Raji (cell line): Measurements from ENCODE around the gene KCNQ1.

ENCODE experiments used
- POLR2A ChIP-seq: IDR thresholded peaks from 2 replicates; pipeline ENCODE4 v1.6.1; 2011; ENCODE audit warnings: low read depth, low read length, control low read depth; ENCODE audit not compliant: insufficient read depth

Gene KCNQ1

GRCh38 chr11:2452321-2453012, 7.7 kb downstream of the KCNQ1 start:
- TF ChIP-seq POLR2A = no peak

DNA sequence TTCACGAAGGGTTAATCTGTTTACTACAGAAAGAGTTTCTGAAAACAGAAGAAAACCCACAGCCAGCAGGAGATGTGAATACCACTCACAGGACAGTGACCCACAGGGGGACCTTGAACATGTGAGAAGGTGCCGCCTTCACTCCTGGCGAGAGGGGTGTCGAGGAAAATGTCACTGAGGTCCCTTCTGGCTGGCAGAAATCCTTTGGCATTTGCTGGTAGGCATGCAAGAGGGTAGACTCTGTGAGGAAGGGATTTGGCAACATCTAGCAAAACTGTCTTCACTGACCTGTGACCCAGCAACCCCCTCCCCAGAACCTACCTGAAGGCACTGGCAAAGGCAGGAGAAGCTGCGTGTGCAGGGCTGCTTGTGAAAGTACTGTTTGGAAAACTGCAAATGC, 8.6 kb downstream of the KCNQ1 start:
- no peak for TF ChIP-seq POLR2A

DNA sequence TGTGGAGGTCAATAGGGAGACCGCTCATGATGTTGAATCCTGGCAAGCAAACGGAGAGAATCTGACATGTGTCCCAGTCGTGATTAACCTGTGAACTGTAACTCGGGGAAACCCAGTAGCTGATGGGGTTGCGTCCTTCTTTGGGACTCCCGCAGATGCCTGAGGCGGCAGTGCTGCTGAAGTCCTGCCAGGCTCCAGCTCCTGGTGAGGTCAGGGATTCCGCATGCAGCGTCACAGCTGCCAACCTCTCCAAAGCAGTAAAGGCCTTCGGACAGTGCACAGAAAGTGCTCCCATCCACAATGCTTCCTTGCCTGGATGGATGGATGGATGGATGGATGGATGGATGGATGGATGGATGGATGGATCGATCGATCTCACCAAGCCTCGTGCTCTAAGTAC, 13.5 kb downstream of the KCNQ1 start:
- TF ChIP-seq POLR2A = no peak

GRCh38 chr11:2459016-2459725, 14.4 kb downstream of the KCNQ1 start:
- TF ChIP-seq POLR2A = no peak

DNA sequence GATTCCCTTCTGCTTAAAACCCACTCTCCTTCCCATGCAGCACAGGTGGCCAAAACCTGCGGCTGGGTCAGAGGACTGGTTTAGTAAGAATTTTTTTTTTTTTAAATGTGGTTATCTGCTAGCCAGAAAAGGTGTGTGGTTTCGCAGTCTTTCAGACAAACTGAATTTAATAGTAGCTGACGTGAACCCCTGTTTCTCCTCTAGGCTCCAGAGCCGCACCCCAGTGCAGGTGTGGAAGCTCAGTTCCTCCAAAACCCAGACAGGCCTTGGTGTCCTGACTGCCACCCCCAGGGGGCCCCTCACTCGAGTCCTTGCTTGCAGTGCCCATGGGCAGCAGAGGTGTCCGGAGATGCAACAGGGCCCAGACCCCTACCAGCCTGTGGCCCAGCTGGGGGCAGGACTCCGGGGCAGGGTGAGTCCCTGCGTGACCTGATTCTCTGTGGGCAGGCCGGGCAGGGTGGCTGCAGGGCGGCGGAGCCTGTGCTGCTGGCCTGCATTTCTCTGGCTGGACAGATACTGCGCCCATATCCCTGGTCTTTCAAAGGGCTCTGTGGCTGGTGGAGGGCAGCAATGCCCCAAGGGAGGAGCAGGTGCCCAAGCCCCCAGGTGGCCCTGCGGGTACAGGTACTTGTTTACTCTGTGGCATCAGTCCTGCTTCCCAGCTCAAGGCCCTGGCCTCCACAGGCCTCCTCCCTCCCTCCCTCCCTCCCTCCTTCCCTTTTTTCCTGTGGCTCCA, 15.2 kb downstream of the KCNQ1 start:
- TF ChIP-seq POLR2A = no peak

DNA sequence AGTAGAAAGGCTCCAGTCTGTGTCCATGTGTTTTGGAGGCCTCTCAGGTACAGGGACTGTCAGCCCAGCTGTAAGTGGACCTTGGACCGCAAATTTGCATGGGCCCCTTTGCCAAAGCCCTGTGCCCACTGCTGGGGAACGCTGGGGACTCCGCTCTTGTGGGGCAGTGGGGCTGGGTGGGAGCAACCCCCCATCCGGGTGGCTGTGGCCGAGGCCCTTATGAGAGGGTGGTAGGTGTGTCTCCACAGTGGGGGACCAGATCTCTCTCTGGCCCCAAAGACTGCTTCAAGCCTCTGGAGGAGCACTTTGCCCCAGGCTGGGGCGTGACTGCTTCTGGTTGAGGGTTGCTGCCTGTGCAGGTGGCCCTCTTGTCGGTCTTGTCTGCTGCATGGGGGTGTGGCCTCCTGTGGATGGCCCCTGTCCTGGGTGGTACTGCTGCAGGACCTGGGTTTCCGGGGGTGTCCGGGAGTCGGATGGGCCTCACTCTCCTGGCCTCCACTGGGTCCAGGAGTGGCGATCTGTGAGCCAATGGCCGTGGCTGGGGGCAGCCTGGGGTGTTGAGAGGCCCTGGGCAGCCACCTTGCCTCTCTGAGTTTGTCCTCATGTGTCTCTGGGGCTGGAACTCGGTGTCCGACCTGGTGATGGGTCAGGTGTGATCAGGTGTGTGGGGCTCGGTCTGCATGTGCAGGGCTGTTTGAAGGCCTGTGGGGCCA, 15.9 kb downstream of the KCNQ1 start:
- TF ChIP-seq POLR2A = no peak

GRCh38 chr11:2461253-2461955, 16.6 kb downstream of the KCNQ1 start:
- no peak for TF ChIP-seq POLR2A

DNA sequence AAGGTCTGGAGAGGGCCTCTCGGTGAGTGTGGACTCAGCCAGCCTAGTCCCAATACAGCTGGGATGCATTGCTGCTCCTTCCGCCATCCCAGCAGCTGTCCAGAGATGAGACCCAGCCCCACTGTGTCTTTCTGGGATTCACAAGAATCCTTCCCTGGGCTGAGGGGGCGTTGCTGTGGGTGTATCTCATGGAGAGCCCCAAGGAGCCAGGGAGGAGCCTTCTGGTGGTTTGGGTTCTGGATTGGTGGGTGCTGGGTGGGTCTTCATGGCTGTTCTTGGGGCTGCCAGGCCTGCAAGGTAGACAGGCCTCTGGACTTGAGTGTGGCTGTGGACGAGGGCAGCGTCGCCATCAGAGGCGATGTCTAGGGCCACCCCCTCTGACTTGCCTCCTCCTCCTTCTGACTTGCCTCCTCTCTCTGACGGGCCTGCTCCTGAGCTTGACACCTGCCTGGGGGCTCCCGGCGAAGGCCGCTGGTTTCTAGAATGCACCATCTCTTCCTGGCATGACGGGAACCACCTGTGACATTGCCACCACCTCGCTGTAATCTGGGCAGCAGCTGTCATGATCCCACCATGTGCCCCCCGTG, 17.2 kb downstream of the KCNQ1 start:
- no peak for TF ChIP-seq POLR2A

DNA sequence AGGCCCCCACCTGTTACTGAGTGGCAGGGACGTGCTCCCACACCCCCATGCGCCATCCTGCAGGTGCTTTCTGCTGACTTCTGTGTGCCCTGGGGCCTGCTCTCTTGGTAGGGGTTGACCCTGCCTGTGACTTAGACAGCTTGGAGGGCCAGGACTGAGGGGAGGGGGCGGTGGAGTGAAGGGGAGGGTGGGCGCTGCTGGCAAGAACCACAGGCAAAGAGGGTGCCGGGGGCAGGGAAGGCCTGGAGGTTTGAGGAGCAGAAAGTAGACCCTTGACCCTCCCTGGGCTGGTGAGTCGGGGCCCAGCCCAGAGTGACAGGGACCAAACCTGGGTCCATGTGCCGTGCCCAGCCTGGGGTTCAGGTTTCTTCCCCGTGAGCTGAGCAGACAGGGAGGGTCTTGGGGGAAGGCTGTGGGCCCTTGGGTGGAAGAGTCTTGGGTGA, 17.8 kb downstream of the KCNQ1 start:
- TF ChIP-seq POLR2A = no peak

DNA sequence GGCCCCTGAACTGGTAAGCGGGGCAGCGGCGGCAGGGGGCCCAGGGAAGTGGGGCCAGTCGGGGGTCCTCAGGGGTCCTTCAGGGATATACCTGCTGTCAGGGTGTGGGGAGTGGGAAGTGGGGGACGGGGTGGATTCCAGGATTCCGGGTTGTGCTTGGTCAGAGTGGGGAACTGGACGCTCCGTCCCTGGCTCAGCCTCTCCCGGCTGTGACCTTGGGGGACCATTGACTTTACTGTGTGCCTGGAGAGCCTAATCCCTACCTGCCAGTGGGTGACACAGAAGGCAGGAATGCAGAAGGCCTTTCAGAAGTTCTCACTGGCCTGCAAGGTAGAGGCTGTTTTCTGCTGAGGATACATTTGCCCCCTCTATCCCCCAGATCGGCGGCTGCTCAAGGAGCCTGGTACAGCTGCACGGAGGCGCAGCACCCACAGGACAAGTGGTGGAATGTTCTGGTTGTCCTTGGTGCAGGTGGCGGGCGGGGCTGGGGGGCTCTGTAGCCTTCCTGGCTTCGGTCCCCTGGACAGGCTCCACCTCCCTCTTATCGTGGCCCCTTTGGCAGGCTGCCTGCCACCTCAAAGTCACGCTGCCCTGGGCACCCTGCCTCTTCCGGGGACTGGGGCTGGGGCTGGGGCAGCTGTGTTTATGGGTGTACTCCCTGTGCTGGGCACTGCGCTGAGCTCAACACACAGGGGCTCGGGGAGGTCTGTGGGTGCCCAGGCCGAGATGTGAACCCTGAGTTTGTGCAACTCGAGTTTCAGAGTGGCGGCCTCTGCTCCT, 18.4 kb downstream of the KCNQ1 start:
- TF ChIP-seq POLR2A = no peak

- no peak for TF ChIP-seq POLR2A
These were observed 19.0 kb downstream of the KCNQ1 start for GRCh38 chr11:2463766-2464277.

DNA sequence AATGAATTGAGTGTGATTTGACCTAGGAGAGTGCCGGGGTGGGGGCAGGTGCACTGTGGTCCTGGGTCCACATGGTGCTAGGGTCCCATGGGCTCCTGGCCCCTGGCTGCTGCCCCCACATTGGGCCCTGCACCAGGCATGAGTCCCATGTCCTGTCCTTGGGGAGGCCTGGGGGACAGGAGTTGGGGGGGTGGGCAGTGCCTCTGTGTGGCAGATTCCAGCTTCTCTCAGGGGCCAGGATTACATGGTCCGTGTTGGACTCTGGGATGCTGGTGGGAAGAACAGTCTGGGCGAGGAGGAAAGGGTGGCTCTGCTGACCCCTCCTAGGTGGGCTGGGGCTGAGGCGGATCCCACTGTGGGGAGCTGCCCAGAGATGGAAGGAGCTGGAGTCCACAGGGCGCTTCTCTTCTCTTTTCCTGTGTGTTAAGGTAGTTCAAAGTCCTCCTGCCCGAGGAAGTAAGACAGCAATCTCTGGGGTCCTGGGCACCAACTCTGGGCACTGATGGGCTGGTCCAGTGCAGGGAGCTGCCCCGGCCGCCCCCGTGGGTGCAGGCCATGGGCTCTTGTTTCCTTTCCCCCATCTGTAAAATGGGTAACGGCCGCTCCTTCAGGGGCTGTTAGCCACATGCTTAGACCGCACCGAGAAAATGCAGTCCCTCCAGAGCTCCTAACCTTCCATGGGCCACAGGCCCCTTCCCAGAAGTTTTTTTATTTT, 19.8 kb downstream of the KCNQ1 start:
- TF ChIP-seq POLR2A = no peak
